SK-N-MC (cell line): ENCODE data around the gene COL27A1.

Experiments used
- EZH2 ChIP-seq: fragments of 200-600 bp; sonication (generic); IDR thresholded peaks from one replicate; pipeline ENCODE4 v1.6.1; 2017; ENCODE audit warnings: antibody characterized with exemption
- POLR2AphosphoS5 ChIP-seq: IDR thresholded peaks from 2 replicates; pipeline ENCODE4 v1.6.1; 2012; ENCODE audit warnings: mild to moderate bottlenecking, low read depth, low read length, borderline replicate concordance

- TF ChIP-seq POLR2AphosphoS5 (no peak), EZH2 (no peak)
Observed at GRCh38 chr9:114285166-114285867, 130.0 kb downstream of the COL27A1 start.
